NT2/D1 (cell line): ENCODE data around the gene ASCL4.

Experiments
- DNase-seq: peaks from one replicate; pipeline ENCODE4 v3.0.0-alpha.2; 2011; ENCODE audit warnings: low read depth, low spot score
- H3K27me3 ChIP-seq: 2 replicates; pipeline ENCODE4 v1.6.0; 2011; ENCODE audit warnings: mild to moderate bottlenecking; ENCODE audit not compliant: insufficient read length, insufficient read depth
- H3K36me3 ChIP-seq: 2 replicates; pipeline ENCODE4 v1.6.1; 2011; ENCODE audit warnings: mild to moderate bottlenecking, low read length, mixed read lengths; ENCODE audit not compliant: insufficient read depth, insufficient read length
- H3K4me1 ChIP-seq: 2 replicates; pipeline ENCODE4 v1.5.1; 2011; ENCODE audit not compliant: insufficient read depth, insufficient read length
- H3K4me3 ChIP-seq: 2 replicates; pipeline ENCODE4 v1.5.1; 2011; ENCODE audit warnings: low read depth; ENCODE audit not compliant: insufficient read length
- H3K9ac ChIP-seq: 2 replicates; pipeline ENCODE4 v1.6.0; 2011; ENCODE audit warnings: low read depth; ENCODE audit not compliant: insufficient read length
- H3K9me3 ChIP-seq: 2 replicates; pipeline ENCODE4 v1.5.1; 2011; ENCODE audit warnings: mild to moderate bottlenecking, low read length; ENCODE audit not compliant: insufficient read depth
- SUZ12 ChIP-seq: IDR thresholded peaks from 2 replicates; pipeline ENCODE4 v1.6.1; 2011; ENCODE audit not compliant: insufficient read length, insufficient read depth; ENCODE audit errors: extremely low read depth
- YY1 ChIP-seq: IDR thresholded peaks from 2 replicates; pipeline ENCODE4 v1.6.1; 2011; ENCODE audit not compliant: insufficient read length, insufficient read depth
- ZNF274 ChIP-seq: IDR thresholded peaks from 2 replicates; pipeline ENCODE4 v1.6.1; 2011; ENCODE audit warnings: mild to moderate bottlenecking, low read depth, low read length

ASCL4 gene

GRCh38 chr12:107779077-107779831 lies 4.8 kb downstream of the ASCL4 start:
- no peak for DNase-seq
- no peaks in the 10 kb centered on the region for H3K4me1 ChIP-seq
- TF ChIP-seq SUZ12 = no peak
- no peak for TF ChIP-seq ZNF274
- no peak for TF ChIP-seq YY1
- no peak overlapping the region for H3K4me3 ChIP-seq
- no peaks in the 10 kb centered on the region for H3K36me3 ChIP-seq
- no peaks in the 10 kb centered on the region for H3K9me3 ChIP-seq
- H3K27me3 ChIP-seq = peaks cover 44% of the 10 kb centered on the region
- no peak overlapping the region for H3K9ac ChIP-seq

- no peak overlapping the region for H3K9ac ChIP-seq
- H3K36me3 ChIP-seq = no peaks in the 10 kb centered on the region
- H3K9me3 ChIP-seq = no peaks in the 10 kb centered on the region
- no peak for DNase-seq
- TF ChIP-seq YY1 (no peak), ZNF274 (no peak), SUZ12 (no peak)
- H3K4me3 ChIP-seq = no peak overlapping the region
- H3K27me3 ChIP-seq = peaks cover 33% of the 10 kb centered on the region
- no peaks in the 10 kb centered on the region for H3K4me1 ChIP-seq
Observed at GRCh38 chr12:107780298-107780697, 5.8 kb downstream of the ASCL4 start.

GRCh38 chr12:107782067-107782466 lies 7.6 kb downstream of the ASCL4 start:
- Histone ChIP-seq H3K9me3 (no peaks in the 10 kb centered on the region), H3K4me1 (no peaks in the 10 kb centered on the region), H3K4me3 (no peak overlapping the region), H3K27me3 (peaks cover 16% of the 10 kb centered on the region), H3K36me3 (no peaks in the 10 kb centered on the region), H3K9ac (no peak overlapping the region)
- DNase-seq = no peak
- TF ChIP-seq YY1 (no peak), ZNF274 (no peak)

- Histone ChIP-seq H3K27me3 (peaks cover 5% of the 10 kb centered on the region), H3K9me3 (no peaks in the 10 kb centered on the region), H3K4me1 (no peaks in the 10 kb centered on the region), H3K9ac (no peak overlapping the region), H3K36me3 (no peaks in the 10 kb centered on the region), H3K4me3 (no peak overlapping the region)
- no peak for TF ChIP-seq ZNF274
- DNase-seq = no peak
Observed at GRCh38 chr12:107783406-107784376, 9.2 kb downstream of the ASCL4 start.

- Histone ChIP-seq H3K36me3 (no peaks in the 10 kb centered on the region), H3K4me3 (no peak overlapping the region), H3K9me3 (peaks cover 14% of the 10 kb centered on the region), H3K4me1 (no peaks in the 10 kb centered on the region), H3K27me3 (no peaks in the 10 kb centered on the region), H3K9ac (no peak overlapping the region)
- no peak for DNase-seq
- TF ChIP-seq SUZ12 (no peak), YY1 (no peak), ZNF274 (no peak)
Observed at GRCh38 chr12:107788281-107788680, 13.8 kb downstream of the ASCL4 start.

- H3K4me3 ChIP-seq = no peak overlapping the region
- no peaks in the 10 kb centered on the region for H3K27me3 ChIP-seq
- H3K36me3 ChIP-seq = no peaks in the 10 kb centered on the region
- no peak overlapping the region for H3K9ac ChIP-seq
- DNase-seq = no peak
- H3K4me1 ChIP-seq = no peaks in the 10 kb centered on the region
- H3K9me3 ChIP-seq = peaks cover 14% of the 10 kb centered on the region
- TF ChIP-seq YY1 = no peak
- no peak for TF ChIP-seq SUZ12
- TF ChIP-seq ZNF274 = no peak
Observed at GRCh38 chr12:107788690-107789458, 14.4 kb downstream of the ASCL4 start.
